BLaER1 (cell line): ENCODE results near the gene CR1.
"Not testable (repeated sequence)": the region's sequence is repeated elsewhere in the genome, so short reads cannot be mapped to it uniquely, and the experiment has no call there.

Source experiments
- H3K27ac ChIP-seq: shearing (Covaris generic); formaldehyde crosslinking; 2 replicates; pipeline ENCODE4 v1.8.1; 2022
- H3K27me3 ChIP-seq: shearing (Covaris generic); formaldehyde crosslinking; 2 replicates; pipeline ENCODE4 v1.8.1; 2022
- H3K36me3 ChIP-seq: shearing (Covaris generic); formaldehyde crosslinking; 2 replicates; pipeline ENCODE4 v1.8.1; 2022
- H3K4me1 ChIP-seq: shearing (Covaris generic); formaldehyde crosslinking; 2 replicates; pipeline ENCODE4 v1.8.1; 2022
- H3K4me2 ChIP-seq: shearing (Covaris generic); formaldehyde crosslinking; 2 replicates; pipeline ENCODE4 v1.8.1; 2022
- H3K4me3 ChIP-seq: shearing (Covaris generic); formaldehyde crosslinking; 2 replicates; pipeline ENCODE4 v1.8.1; 2022
- H3K9ac ChIP-seq: shearing (Covaris generic); formaldehyde crosslinking; 2 replicates; pipeline ENCODE4 v1.8.1; 2022
- H3K9me3 ChIP-seq: shearing (Covaris generic); formaldehyde crosslinking; 2 replicates; pipeline ENCODE4 v1.8.1; 2022
- H4K20me1 ChIP-seq: shearing (Covaris generic); formaldehyde crosslinking; 2 replicates; pipeline ENCODE4 v1.8.1; 2022
- Cebpa-rat ChIP-seq: shearing (Covaris generic); IDR thresholded peaks from 2 replicates; pipeline ENCODE4 v1.8.1; 2022

CR1 gene

GRCh38 chr1:207463571-207463970 is 32.4 kb upstream of the CR1 start:
- H3K4me3 ChIP-seq = no peak overlapping the region
- H3K27me3 ChIP-seq = no peaks in the 10 kb centered on the region
- no peak for TF ChIP-seq Cebpa-rat
- no peak overlapping the region for H3K4me2 ChIP-seq
- no peak overlapping the region for H3K9ac ChIP-seq
- H3K4me1 ChIP-seq = no peaks in the 10 kb centered on the region
- H3K9me3 ChIP-seq = no peaks in the 10 kb centered on the region
- H3K36me3 ChIP-seq = no peaks in the 10 kb centered on the region
- H4K20me1 ChIP-seq = no peaks in the 10 kb centered on the region
- H3K27ac ChIP-seq = no peak overlapping the region

GRCh38 chr1:207470927-207471326 is 25.0 kb upstream of the CR1 start:
- Histone ChIP-seq H3K27ac (no peak overlapping the region), H3K4me3 (no peak overlapping the region), H4K20me1 (no peaks in the 10 kb centered on the region), H3K9me3 (no peaks in the 10 kb centered on the region), H3K9ac (no peak overlapping the region), H3K4me2 (no peak overlapping the region), H3K4me1 (no peaks in the 10 kb centered on the region), H3K36me3 (no peaks in the 10 kb centered on the region), H3K27me3 (no peaks in the 10 kb centered on the region)
- no peak for TF ChIP-seq Cebpa-rat

- no peaks in the 10 kb centered on the region for H4K20me1 ChIP-seq
- no peak for TF ChIP-seq Cebpa-rat
Measured at GRCh38 chr1:207474210-207474609, 21.7 kb upstream of the CR1 start.

GRCh38 chr1:207486198-207486597 is 9.8 kb upstream of the CR1 start:
- Histone ChIP-seq H3K9ac (no peak overlapping the region), H3K36me3 (no peaks in the 10 kb centered on the region), H3K4me3 (no peak overlapping the region), H3K27ac (no peak overlapping the region), H4K20me1 (no peaks in the 10 kb centered on the region), H3K27me3 (no peaks in the 10 kb centered on the region), H3K9me3 (no peaks in the 10 kb centered on the region), H3K4me2 (no peak overlapping the region), H3K4me1 (no peaks in the 10 kb centered on the region)
- TF ChIP-seq Cebpa-rat = no peak

More at GRCh38 chr1:207474210-207474609, 21.7 kb upstream of the CR1 start:
- H3K4me1 ChIP-seq = no peaks in the 10 kb centered on the region
- H3K9me3 ChIP-seq = no peaks in the 10 kb centered on the region
- no peak overlapping the region for H3K4me3 ChIP-seq
- H3K36me3 ChIP-seq = no peaks in the 10 kb centered on the region
- H3K27me3 ChIP-seq = no peaks in the 10 kb centered on the region
- H3K4me2 ChIP-seq = no peak overlapping the region
- no peak overlapping the region for H3K27ac ChIP-seq
- H3K9ac ChIP-seq = no peak overlapping the region

- Histone ChIP-seq H3K4me3 (no peak overlapping the region), H3K36me3 (no peaks in the 10 kb centered on the region), H3K27ac (no peak overlapping the region), H3K27me3 (no peaks in the 10 kb centered on the region), H4K20me1 (no peaks in the 10 kb centered on the region), H3K4me1 (no peaks in the 10 kb centered on the region), H3K4me2 (no peak overlapping the region), H3K9ac (no peak overlapping the region), H3K9me3 (no peaks in the 10 kb centered on the region)
- TF ChIP-seq Cebpa-rat = no peak
Measured at GRCh38 chr1:207487636-207488035, 8.3 kb upstream of the CR1 start.

DNA sequence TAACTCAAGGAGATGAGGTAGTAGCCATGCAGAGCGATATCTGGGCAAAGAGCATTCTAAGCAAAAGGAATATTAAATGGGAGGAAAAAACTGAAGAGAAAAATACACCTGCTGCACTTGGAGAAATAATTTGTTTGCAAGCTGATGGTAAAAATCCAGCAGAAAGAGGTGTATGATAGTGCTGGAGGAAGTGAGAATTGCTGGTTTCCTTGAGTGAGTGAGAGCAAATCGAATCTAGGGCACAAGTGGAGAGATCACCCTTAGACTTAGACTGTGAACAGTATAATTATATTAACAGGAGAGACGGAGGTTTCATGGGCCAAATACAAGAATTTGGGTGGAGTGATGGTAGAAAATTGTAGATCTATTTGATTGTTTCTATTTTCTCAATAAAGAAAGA is 2.7 kb upstream of the CR1 start:
- H3K27ac ChIP-seq = no peak overlapping the region
- H3K36me3 ChIP-seq = no peaks in the 10 kb centered on the region
- no peak overlapping the region for H3K4me3 ChIP-seq
- no peaks in the 10 kb centered on the region for H3K4me1 ChIP-seq
- no peaks in the 10 kb centered on the region for H3K9me3 ChIP-seq
- H3K27me3 ChIP-seq = no peaks in the 10 kb centered on the region
- no peak overlapping the region for H3K4me2 ChIP-seq
- no peak overlapping the region for H3K9ac ChIP-seq
- H4K20me1 ChIP-seq = no peaks in the 10 kb centered on the region
- no peak for TF ChIP-seq Cebpa-rat

GRCh38 chr1:207494171-207494570 is 1.8 kb upstream of the CR1 start:
- H4K20me1 ChIP-seq = no peaks in the 10 kb centered on the region
- H3K27me3 ChIP-seq = no peaks in the 10 kb centered on the region
- no peaks in the 10 kb centered on the region for H3K36me3 ChIP-seq
- H3K27ac ChIP-seq = no peak overlapping the region
- TF ChIP-seq Cebpa-rat = no peak
- H3K9ac ChIP-seq = no peak overlapping the region
- H3K9me3 ChIP-seq = no peaks in the 10 kb centered on the region
- no peak overlapping the region for H3K4me2 ChIP-seq
- no peaks in the 10 kb centered on the region for H3K4me1 ChIP-seq
- no peak overlapping the region for H3K4me3 ChIP-seq

DNA sequence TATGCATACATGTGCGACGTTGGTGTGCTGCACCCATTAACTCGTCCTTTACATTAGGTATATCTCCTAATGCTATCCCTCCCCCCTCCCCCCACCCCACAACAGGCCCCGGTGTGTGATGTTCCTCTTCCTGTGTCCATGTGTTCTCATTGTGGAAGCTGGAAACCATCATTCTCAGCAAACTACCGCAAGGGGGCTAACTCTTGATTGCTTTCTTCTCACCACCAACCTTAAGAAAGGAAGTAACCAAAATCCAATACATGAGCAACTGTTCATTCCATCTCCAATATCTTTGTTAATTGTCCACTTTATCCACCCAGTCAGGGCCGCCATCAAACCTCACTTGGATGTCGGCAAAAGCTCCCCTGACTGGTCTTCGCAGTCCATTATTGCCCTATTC is 676 bp upstream of the CR1 start:
- not testable (repeated sequence) for H3K4me1 ChIP-seq, H3K9me3 ChIP-seq, H3K27ac ChIP-seq, H3K4me3 ChIP-seq, H3K27me3 ChIP-seq, H3K36me3 ChIP-seq, H4K20me1 ChIP-seq, H3K4me2 ChIP-seq, H3K9ac ChIP-seq

DNA sequence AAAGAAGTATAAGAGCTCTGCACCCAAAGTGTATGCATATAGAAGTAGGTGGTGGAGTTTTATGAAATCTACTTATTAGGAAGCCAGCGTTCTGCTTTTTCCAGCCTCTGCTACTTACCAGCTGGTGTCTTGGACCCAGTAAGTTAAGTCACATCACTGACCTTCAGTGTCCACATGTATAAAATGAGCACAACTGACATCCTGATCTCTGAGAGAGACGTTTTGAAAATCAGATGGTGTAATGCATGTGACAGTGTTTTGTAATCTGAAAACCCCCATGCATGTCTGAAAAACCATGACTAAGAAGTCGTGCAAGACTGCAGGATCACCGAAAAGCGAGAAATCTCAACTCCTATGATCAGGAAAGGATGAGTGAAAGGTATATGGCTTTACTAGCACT is 2.0 kb downstream of the CR1 start:
- TF ChIP-seq Cebpa-rat = no peak
- no peak overlapping the region for H3K4me2 ChIP-seq

DNA sequence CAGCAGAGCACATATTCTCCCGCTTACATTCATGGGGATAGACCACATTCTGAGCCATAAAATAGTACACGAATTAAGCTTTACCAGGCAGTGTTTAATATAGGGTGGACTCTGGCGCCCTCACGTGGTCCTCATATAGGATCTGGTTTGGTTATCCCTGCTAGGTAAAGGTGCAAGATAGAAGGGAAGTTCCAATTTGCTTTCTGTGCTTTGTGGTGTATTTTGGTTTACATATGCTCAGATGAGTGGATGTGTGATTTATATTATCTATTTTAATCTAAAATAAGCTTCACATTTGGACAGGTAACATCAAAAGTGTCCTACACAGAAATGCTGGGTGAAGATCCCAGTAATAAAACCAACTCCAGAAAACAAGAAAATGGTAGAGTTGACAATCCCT is 3.6 kb downstream of the CR1 start:
- Histone ChIP-seq H3K9me3 (no peaks in the 10 kb centered on the region), H3K27ac (no peak overlapping the region), H3K4me3 (no peak overlapping the region), H3K36me3 (no peaks in the 10 kb centered on the region), H3K4me1 (no peaks in the 10 kb centered on the region), H3K27me3 (no peaks in the 10 kb centered on the region), H3K9ac (no peak overlapping the region), H4K20me1 (no peaks in the 10 kb centered on the region), H3K4me2 (no peak overlapping the region)
- TF ChIP-seq Cebpa-rat = no peak

More for the DNA sequence above, 2.0 kb downstream of the CR1 start:
- Histone ChIP-seq H3K9ac (no peak overlapping the region), H3K9me3 (no peaks in the 10 kb centered on the region), H3K36me3 (no peaks in the 10 kb centered on the region), H4K20me1 (no peaks in the 10 kb centered on the region), H3K4me1 (no peaks in the 10 kb centered on the region), H3K4me3 (no peak overlapping the region), H3K27me3 (no peaks in the 10 kb centered on the region), H3K27ac (no peak overlapping the region)

GRCh38 chr1:207500306-207500705 is 4.3 kb downstream of the CR1 start:
- no peak for TF ChIP-seq Cebpa-rat
- H3K36me3 ChIP-seq = no peaks in the 10 kb centered on the region
- H3K27ac ChIP-seq = no peak overlapping the region
- no peaks in the 10 kb centered on the region for H3K27me3 ChIP-seq
- H4K20me1 ChIP-seq = no peaks in the 10 kb centered on the region
- no peaks in the 10 kb centered on the region for H3K9me3 ChIP-seq
- no peaks in the 10 kb centered on the region for H3K4me1 ChIP-seq
- no peak overlapping the region for H3K4me3 ChIP-seq
- no peak overlapping the region for H3K9ac ChIP-seq
- no peak overlapping the region for H3K4me2 ChIP-seq
